GM10248 (cell line): ENCODE data around the gene LETM1.

Experiments used
- CTCF ChIA-PET: fragments of 300-600 bp; sonication (Branson Sonifier 250); formaldehyde crosslinking; extraction: SDS; loops from one replicate; lab custom pipeline; 2021; ENCODE audit warnings: antibody characterized with exemption; lab: Yijun Ruan, JAX
- POLR2A ChIA-PET: fragments of 350-650 bp; sonication (Branson Sonifier 250); formaldehyde crosslinking; extraction: SDS; loops from one replicate; lab custom pipeline; 2020; ENCODE audit warnings: antibody characterized with exemption; lab: Yijun Ruan, JAX
- DNase-seq: peaks from one replicate; pipeline ENCODE4 v3.0.0; 2012; ENCODE audit errors: extremely low spot score
- TF ChIP-seq, protein P1 (sequence below): IDR thresholded peaks from 2 replicates; pipeline ENCODE4 v1.5.1; 2012; ENCODE audit warnings: mild to moderate bottlenecking, low read depth; ENCODE audit errors: extremely low read depth, missing control alignments, control extremely low read depth

The LETM1 gene

DNA sequence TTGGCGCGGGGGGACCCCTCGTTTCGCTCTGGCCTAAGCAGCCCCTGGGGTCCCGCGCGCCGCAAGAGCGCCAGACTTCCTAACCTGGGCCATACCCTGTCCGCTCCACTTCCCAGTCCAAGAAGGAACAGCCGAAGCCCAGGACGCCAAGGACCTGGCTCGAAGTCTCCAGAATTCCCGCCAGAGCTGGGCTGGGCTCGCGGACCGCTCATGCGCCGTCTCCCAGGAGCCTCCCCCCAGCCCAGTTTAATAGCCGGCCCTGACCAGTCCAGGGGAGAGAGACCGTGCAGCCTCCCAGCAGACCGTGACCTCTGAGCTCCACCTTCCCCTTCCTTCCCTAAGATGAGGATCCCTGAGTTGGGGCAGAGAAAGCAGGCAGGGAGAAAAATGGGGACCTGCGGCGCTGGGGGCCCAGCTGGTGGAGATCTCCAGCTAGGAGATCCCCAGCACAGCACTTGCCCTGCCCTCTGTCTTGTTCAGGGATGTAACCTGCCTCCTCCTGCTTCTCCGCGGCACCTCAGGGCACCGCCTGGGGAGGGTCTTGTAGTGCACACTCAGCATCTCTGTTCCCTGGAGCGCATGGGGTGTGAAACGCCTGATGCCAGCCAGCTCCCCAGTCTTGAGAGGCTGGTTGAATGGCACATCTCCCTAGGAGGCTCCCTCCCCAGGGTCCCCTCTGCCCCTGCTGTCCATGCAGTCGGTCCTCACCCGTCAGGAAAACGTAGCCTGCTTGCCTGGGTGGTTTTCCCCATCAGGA, 1.2 kb upstream of the LETM1 start:
- no peak for DNase-seq
- TF ChIP-seq, protein P1, sequence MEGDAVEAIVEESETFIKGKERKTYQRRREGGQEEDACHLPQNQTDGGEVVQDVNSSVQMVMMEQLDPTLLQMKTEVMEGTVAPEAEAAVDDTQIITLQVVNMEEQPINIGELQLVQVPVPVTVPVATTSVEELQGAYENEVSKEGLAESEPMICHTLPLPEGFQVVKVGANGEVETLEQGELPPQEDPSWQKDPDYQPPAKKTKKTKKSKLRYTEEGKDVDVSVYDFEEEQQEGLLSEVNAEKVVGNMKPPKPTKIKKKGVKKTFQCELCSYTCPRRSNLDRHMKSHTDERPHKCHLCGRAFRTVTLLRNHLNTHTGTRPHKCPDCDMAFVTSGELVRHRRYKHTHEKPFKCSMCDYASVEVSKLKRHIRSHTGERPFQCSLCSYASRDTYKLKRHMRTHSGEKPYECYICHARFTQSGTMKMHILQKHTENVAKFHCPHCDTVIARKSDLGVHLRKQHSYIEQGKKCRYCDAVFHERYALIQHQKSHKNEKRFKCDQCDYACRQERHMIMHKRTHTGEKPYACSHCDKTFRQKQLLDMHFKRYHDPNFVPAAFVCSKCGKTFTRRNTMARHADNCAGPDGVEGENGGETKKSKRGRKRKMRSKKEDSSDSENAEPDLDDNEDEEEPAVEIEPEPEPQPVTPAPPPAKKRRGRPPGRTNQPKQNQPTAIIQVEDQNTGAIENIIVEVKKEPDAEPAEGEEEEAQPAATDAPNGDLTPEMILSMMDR: no peak
- ChIA-PET POLR2A (no interaction called here), CTCF (interaction anchor here (1.3 to 2.3 kb wide), 4 partner anchors 11 to 127 kb away, joined by 3 to 12 read pairs (median 4); no protein-coding TSS in a partner anchor)

DNA sequence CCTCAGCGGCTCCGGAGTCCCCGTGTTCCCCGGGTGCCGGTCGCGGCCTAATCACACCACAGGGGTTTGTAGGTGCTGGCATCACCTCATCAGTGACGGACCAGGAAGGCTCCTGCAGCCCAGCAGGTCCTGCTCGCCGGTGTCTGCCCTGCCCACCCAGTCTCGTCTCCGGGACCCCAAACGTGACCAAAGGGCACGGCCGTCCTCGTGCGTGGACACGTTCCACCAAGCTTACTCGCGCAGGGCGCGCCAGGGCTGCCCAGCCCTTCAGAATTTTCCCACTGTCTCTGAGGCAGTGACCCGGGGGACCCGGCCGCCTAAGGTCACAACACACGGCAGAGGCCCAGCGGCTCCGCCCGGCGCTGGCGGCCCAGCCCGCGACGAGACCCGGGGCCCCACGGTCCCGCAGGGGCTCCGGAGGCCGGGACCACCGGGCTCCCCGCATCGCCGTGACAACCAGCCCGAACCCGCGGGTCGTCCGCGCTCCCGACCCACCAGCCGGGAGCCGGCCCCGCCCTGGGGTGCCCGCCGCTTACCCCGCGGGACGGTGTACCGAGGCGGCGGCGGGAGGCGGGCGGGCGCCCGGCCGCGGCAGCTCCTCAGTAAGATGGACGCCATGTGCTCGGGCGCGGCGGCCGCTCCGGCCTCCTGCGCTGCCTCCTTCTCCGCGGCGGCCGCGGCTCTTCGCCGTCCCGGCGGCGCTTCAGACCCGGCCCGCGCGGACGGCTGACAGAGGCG, 454 bp downstream of the LETM1 start:
- TF ChIP-seq, protein P1: no peak
- no peak for DNase-seq
- ChIA-PET CTCF (interaction anchor here (1.0 to 1.9 kb wide), 7 partner anchors 9 to 162 kb away, joined by 3 to 6 read pairs (median 5); no protein-coding TSS in a partner anchor), POLR2A (interaction anchor here (1.0 kb wide), 1 partner anchor 21 kb away, joined by 5 read pairs; no protein-coding TSS in a partner anchor)

DNA sequence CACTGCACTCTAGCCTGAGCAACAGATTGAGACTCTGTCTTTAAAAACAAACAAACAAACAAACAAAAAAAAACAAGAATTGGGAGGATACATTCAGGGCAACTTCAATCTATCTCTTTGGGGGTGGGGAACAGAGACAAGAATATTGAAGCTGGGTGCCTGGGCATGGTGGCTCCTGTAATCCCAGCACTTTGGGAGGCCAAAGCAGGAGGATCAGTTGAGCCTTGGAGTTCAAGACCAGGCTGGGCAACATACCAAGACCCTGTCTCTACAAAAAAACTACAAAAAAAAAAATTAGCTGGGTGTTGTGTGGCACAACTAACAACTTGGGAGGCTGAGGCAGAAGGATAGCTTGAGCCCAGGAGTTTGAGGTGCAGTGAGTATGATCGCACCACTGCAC, 1.2 kb downstream of the LETM1 start:
- CTCF ChIA-PET: interaction anchor here (1.0 to 1.9 kb wide), 5 partner anchors 8 to 162 kb away, joined by 3 to 6 read pairs (median 5); no protein-coding TSS in a partner anchor
- TF ChIP-seq, protein P1: no peak
- POLR2A ChIA-PET: interaction anchor here (1.0 kb wide), 1 partner anchor 22 kb away, joined by 5 read pairs; no protein-coding TSS in a partner anchor
- no peak for DNase-seq

DNA sequence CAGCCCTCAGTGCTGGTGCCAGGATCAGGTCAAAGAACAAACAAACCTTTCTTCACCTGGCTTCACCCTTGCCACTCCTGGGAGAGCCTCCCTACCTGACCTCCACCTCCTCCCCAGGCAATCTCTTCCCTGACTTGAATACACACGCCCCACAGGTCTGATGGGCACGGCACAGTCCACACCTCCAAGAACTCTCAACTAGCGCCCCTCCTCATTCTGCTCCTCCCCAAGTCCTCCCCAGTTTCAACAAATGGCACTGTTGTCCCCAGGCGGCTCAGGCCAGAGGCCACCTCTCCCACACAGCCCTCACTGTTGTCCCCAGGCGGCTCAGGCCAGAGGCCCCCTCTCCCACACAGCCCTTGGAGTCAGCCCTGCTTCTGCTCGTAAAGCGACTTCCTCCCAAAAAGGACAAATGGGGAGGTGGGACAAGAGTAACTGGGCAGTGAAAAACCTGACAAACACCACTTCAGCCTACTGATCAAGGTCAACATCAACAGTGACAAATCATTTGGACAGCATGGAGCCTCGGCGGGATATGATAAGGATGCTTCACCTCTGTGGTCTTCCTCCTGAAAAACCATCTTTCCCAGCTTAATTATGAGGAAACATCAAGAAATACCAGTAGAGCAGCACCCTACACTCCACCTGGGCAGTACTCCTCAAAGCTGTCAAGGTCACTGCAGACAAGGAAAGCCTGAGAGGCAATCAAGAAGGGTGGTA, 2.9 kb downstream of the LETM1 start:
- ChIA-PET CTCF (no interaction called here), POLR2A (no interaction called here)
- no peak for DNase-seq
- TF ChIP-seq, protein P1: no peak

DNA sequence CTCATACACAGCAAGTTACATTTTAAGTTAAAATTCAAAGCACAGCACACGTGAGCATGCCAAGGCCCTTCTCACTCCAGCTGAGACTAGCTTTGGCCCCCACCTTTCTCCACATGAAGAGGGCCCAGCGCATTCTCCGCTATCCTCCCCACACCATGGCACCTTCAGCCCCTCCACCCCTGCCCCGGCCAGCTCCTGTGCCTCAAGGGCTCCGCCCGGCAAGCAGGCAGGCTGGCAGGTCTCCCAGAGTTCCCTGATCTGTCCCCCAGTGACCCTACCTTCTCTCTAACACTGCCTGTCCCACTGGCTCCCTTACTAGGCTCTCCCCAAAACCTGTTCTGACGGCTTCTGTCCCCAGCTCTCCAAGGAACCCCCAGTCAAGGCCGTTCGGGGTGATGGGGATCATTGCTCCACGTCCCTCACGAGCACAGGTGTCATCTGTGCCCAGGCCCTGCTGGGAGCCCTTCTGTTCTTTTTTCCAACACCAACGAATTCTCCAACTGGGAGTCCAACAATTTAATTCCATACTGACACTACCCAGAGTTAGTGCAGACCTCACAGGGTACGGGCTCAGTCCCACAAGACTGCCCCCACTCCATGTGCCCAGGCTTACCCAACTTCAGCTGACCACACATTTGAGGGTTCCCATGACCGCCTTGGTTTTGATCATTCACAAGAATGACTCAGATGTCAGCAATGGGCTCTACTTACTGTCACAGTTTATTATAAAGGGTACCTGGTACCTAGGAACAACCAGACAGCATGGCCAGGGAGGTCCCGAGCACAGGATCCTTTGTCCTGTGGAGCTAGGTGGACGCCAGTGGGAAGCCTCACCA, 4.2 kb downstream of the LETM1 start:
- ChIA-PET POLR2A (no interaction called here), CTCF (interaction anchor here (0.9 to 1.4 kb wide), 3 partner anchors 18 to 48 kb away, joined by 3 read pairs; no protein-coding TSS in a partner anchor)
- DNase-seq: no peak
- TF ChIP-seq, protein P1: no peak
